K562 (cell line): Measurements from ENCODE around the gene CGNL1. TPM values are rescaled to one million over a fixed set of nuclear protein-coding genes. Genes with fewer than 3 reads are reported as not detected.

Experiments used
- ATAC-seq: fragments of 200-7000 bp; cut with Tn5 transposase; 3 replicates; pipeline ENCODE4 v1.9.1; 2020; ENCODE audit warnings: moderate library complexity
- BruUV-seq: library from RNA; stranded (reverse); fragments of 400-500 nt; replicated peaks from 2 replicates; lab custom pipeline; 2021; lab: Mats Ljungman, UMichigan
- CTCF ChIA-PET: fragments of 300-600 bp; formaldehyde crosslinking; extraction: SDS; loops from one replicate; lab custom pipeline; 2021; ENCODE audit warnings: low intra/inter-chr PET ratio; lab: Yijun Ruan, JAX
- POLR2A ChIA-PET: fragments of 300-600, 350-650 bp; sonication (Branson Sonifier 250); formaldehyde crosslinking; extraction: SDS; loops from one replicate; lab custom pipeline; 2021; ENCODE audit warnings: antibody characterized with exemption, inconsistent platforms; lab: Yijun Ruan, JAX
- DNase-seq, 4 experiments: peaks; one replicate each; pipeline versions ENCODE4 v3.0.0 to v3.0.0-alpha.2; 2011 to 2018; ENCODE audit warnings: low spot score in 3 of 4, mixed read lengths in 3 of 4; ENCODE audit errors: extremely low read depth in 1 of 4
- FAIRE-seq: peaks from 2 replicates; lab custom pipeline; 2011; peaks lifted over from hg19 to GRCh38; lab: Jason Lieb, UNC
- H2AFZ ChIP-seq: 2 replicates; pipeline ENCODE4 v1.6.0; 2011; ENCODE audit warnings: low read depth, low read length, control low read depth, inconsistent platforms
- H3K27ac ChIP-seq: fragments of 200-600 bp; 3 replicates; pipeline ENCODE4 v1.8.0; 2011; ENCODE audit warnings: low read depth, mild to moderate bottlenecking, control low read depth, inconsistent platforms, low read length, moderate library complexity, mixed read lengths; ENCODE audit errors: extremely low read depth
- H3K27me3 ChIP-seq, 2 experiments: fragments of 300-600 bp in 1 of 2; 2 replicates in 1 of 2; 3 replicates in 1 of 2; pipeline versions ENCODE4 v1.6.0 to v1.8.0; 2011; ENCODE audit warnings: inconsistent platforms in 2 of 2, low read length in 2 of 2, mild to moderate bottlenecking in 1 of 2, mixed read lengths in 1 of 2, moderate library complexity in 1 of 2; ENCODE audit not compliant: control insufficient read depth in 2 of 2, insufficient read depth in 2 of 2
- H3K36me3 ChIP-seq: fragments of 300-600 bp; 3 replicates; pipeline ENCODE4 v1.8.0; 2011; ENCODE audit warnings: mild to moderate bottlenecking, low read length, inconsistent platforms; ENCODE audit not compliant: control insufficient read depth, insufficient read depth
- H3K4me1 ChIP-seq, 2 experiments: fragments of 200-600 bp in 1 of 2; replicated peaks in 1 of 2; 2 replicates in 1 of 2; 3 replicates in 1 of 2; pipeline versions ENCODE4 v1.5.1 to v1.8.0; 2011; ENCODE audit warnings: inconsistent platforms in 2 of 2, low read length in 2 of 2, mild to moderate bottlenecking in 1 of 2, mixed read lengths in 1 of 2, moderate library complexity in 1 of 2; ENCODE audit not compliant: control insufficient read depth in 2 of 2, insufficient read depth in 2 of 2
- H3K4me2 ChIP-seq: 2 replicates; pipeline ENCODE4 v1.6.1; 2011; ENCODE audit warnings: low read length, control low read depth, inconsistent platforms, mixed read lengths; ENCODE audit not compliant: insufficient read depth
- H3K4me3 ChIP-seq: fragments of 200-600 bp; sonication (generic), shearing (Covaris generic); 2 replicates; pipeline ENCODE4 v1.5.1; 2016; ENCODE audit warnings: control low read depth, inconsistent platforms
- H3K79me2 ChIP-seq: fragments of 200-600 bp; 3 replicates; pipeline ENCODE4 v1.8.0; 2011; ENCODE audit warnings: low read length, inconsistent platforms; ENCODE audit not compliant: control insufficient read depth, insufficient read depth
- H3K9ac ChIP-seq, 2 experiments: 2 replicates each; pipeline versions ENCODE4 v1.6.0 to v1.6.1; 2011; ENCODE audit warnings: low read depth in 2 of 2, low read length in 2 of 2, control low read depth in 1 of 2, inconsistent platforms in 1 of 2, mild to moderate bottlenecking in 1 of 2, mixed read lengths in 1 of 2; ENCODE audit not compliant: insufficient read depth in 1 of 2
- H3K9me1 ChIP-seq: one replicate; pipeline ENCODE4 v1.6.0; 2011; ENCODE audit warnings: inconsistent platforms, mild to moderate bottlenecking, low read length, moderate library complexity; ENCODE audit not compliant: control insufficient read depth, insufficient read depth
- H3K9me3 ChIP-seq: replicated peaks from 2 replicates; pipeline ENCODE4 v1.5.1; 2011; ENCODE audit warnings: low read depth, low read length, inconsistent platforms; ENCODE audit not compliant: control insufficient read depth, insufficient read depth
- H4K20me1 ChIP-seq: replicated peaks from 2 replicates; pipeline ENCODE4 v1.6.1; 2011; ENCODE audit warnings: low read length, inconsistent platforms, mixed read lengths; ENCODE audit not compliant: control insufficient read depth, insufficient read depth
- NR4A1 ChIP-seq, 2 experiments: fragments of 250-450 bp in 1 of 2; fragments of 450-650 bp in 1 of 2; sonication (Bioruptor Pico) in 1 of 2; IDR thresholded peaks; 2 replicates each; pipeline versions ENCODE4 v1.4.0 to v1.6.1; 2016 to 2020; ENCODE audit warnings: mild to moderate bottlenecking in 2 of 2, missing compliant biosample characterization in 1 of 2, missing genetic modification characterization in 1 of 2, moderate library complexity in 1 of 2
- SREBF2 ChIP-seq: sonication (generic); formaldehyde crosslinking; IDR thresholded peaks from 2 replicates; pipeline ENCODE4 v1.4.0; 2020; ENCODE audit warnings: mild to moderate bottlenecking, missing genetic modification reagents
- WGBS: fragments of 100-300 bp; shearing (Covaris generic); methylation state at CpG from one replicate; pipeline ENCODE4 v1.1.6; 2016; ENCODE audit warnings: low coverage, mixed read lengths; ENCODE audit not compliant: insufficient coverage; ENCODE audit errors: missing lambda C conversion rate; 5-methylcytosine and 5-hydroxymethylcytosine counted together
- in situ Hi-C: fragments of 300-500 bp; cut with MboI; formaldehyde crosslinking; loops from 4 replicates; pipeline ENCODE4 v1.15.0; 2018; ENCODE audit warnings: inconsistent platforms, mixed read lengths
- intact Hi-C: fragments of 100-400 bp; cut with micrococcal nuclease; formaldehyde crosslinking; loops from 2 replicates; pipeline ENCODE4 v1.14.2; 2022
- polyA plus RNA-seq, 8 experiments: library from polyadenylated mRNA; depleted of rRNA in 4 of 8; stranded (reverse) in 5 of 8; unstranded in 3 of 8; fragments of >200 nt; fragmentation: Nextera tagmentation in 2 of 8; fragmentation: Illumina TruSeq in 1 of 8; extraction: Ambion mirVana in 2 of 8; extraction: Trizol in 1 of 8; gene quantifications; 2 replicates each; pipeline versions ENCODE4 v1.2.1 to v1.2.3, GENCODE V29; 2011 to 2014; ENCODE audit warnings: inconsistent platforms in 1 of 8, missing spikeins in 1 of 8
- total RNA-seq, 7 experiments: library from RNA; depleted of rRNA in 6 of 7; stranded (reverse); fragments of >200 nt in 6 of 7; fragmentation: Illumina TruSeq in 2 of 7; extraction: Trizol in 2 of 7; gene quantifications; 2 replicates each; pipeline versions ENCODE4 v1.2.1 to v1.2.3, GENCODE V29; 2011 to 2021; ENCODE audit warnings: low replicate concordance in 1 of 7
- TF ChIP-seq, protein P1 (sequence below): IDR thresholded peaks from 2 replicates; pipeline ENCODE4 v1.6.1; 2011; ENCODE audit warnings: borderline replicate concordance, low read depth, mild to moderate bottlenecking, moderate library complexity, low read length; ENCODE audit not compliant: insufficient read depth, poor library complexity, severe bottlenecking

Gene CGNL1
- total and polyA plus RNA-seq, 9 of the 15 experiments (the other 6 are each of a cell fraction or from before 2014, with no cell fraction given), result 0.01 to 0.07 TPM; not detected in 7

DNA sequence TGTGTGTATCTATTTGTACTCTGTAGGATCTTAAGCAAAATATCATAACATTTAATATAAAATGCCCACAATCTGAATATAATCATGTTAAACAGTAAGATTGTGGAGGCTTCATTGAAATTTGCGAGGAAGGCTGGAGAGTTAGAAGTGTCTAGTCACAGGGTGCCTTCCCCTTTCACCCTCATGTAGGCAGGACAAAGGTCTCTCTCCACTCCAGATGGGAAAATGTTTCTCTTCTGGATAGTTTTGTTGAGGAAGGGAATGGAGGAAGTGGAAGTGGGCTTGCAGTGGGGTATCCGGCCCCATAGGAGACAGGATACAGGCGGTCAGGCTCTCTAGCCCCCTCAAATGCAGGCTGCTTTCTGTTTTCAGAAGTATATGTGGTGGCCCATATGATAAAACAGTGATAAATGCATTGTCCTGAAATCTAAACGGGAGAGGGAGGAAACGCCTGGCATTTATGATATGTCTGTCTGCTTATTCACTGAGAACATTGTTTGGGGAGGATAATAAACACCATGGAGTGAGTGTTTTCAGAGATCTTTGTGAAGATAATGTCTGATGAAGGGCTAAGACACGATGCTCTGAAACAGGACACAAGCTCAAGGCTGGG lies 202.1 kb downstream of the CGNL1 start:
- 3% methylated on average over 6 of the region's 6 CpGs for WGBS
- in situ Hi-C loops, result no loop called here

More for the DNA sequence above, 202.1 kb downstream of the CGNL1 start:
- ATAC-seq (no peak), FAIRE-seq (no peak), DNase-seq (no peak)
- Histone ChIP-seq H3K36me3 (no peaks in the 10 kb centered on the region), H3K9ac (no peak overlapping the region), H3K79me2 (no peaks in the 10 kb centered on the region), H3K4me3 (no peak overlapping the region), H3K4me1 (no peaks in the 10 kb centered on the region), H3K27me3 (peaks cover 2 to 38% of the 10 kb centered on the region in 2 experiments; a peak in 3 of 5 replicates), H3K27ac (no peak overlapping the region), H3K9me3 (no peaks in the 10 kb centered on the region), H3K9me1 (no peaks in the 10 kb centered on the region), H2AFZ (no peak overlapping the region), H3K4me2 (no peak overlapping the region), H4K20me1 (no peaks in the 10 kb centered on the region)
- no TSS peak for BruUV-seq
- TF ChIP-seq SREBF2 (CRISPR knock-in tag) (no peak), NR4A1 (CRISPR knock-in tag; IDR thresholded peaks at IDR 0.05) (no peak), NR4A1 (tag; IDR thresholded peaks at IDR 0.05) (no peak)
- TF ChIP-seq, protein P1, sequence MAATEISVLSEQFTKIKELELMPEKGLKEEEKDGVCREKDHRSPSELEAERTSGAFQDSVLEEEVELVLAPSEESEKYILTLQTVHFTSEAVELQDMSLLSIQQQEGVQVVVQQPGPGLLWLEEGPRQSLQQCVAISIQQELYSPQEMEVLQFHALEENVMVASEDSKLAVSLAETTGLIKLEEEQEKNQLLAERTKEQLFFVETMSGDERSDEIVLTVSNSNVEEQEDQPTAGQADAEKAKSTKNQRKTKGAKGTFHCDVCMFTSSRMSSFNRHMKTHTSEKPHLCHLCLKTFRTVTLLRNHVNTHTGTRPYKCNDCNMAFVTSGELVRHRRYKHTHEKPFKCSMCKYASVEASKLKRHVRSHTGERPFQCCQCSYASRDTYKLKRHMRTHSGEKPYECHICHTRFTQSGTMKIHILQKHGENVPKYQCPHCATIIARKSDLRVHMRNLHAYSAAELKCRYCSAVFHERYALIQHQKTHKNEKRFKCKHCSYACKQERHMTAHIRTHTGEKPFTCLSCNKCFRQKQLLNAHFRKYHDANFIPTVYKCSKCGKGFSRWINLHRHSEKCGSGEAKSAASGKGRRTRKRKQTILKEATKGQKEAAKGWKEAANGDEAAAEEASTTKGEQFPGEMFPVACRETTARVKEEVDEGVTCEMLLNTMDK, result no peak
- ChIA-PET POLR2A (no interaction called here), CTCF (no interaction called here)
- intact Hi-C loops, result loop anchor here (10.0 kb wide), 1 partner anchor 166 kb away; no protein-coding TSS in a partner anchor
